ENCODE measurements around the gene IFI16.

- TF ChIP-seq, protein P1, sequence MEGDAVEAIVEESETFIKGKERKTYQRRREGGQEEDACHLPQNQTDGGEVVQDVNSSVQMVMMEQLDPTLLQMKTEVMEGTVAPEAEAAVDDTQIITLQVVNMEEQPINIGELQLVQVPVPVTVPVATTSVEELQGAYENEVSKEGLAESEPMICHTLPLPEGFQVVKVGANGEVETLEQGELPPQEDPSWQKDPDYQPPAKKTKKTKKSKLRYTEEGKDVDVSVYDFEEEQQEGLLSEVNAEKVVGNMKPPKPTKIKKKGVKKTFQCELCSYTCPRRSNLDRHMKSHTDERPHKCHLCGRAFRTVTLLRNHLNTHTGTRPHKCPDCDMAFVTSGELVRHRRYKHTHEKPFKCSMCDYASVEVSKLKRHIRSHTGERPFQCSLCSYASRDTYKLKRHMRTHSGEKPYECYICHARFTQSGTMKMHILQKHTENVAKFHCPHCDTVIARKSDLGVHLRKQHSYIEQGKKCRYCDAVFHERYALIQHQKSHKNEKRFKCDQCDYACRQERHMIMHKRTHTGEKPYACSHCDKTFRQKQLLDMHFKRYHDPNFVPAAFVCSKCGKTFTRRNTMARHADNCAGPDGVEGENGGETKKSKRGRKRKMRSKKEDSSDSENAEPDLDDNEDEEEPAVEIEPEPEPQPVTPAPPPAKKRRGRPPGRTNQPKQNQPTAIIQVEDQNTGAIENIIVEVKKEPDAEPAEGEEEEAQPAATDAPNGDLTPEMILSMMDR (IDR thresholded peaks at IDR 0.05; ENCODE audit: low read length): peak; percentile 83
- TF ChIP-seq EZH2 (optimal IDR thresholded peaks at IDR 0.05; ENCODE audit: low read depth, low read length) (no peak), EZH2phosphoT487 (IDR thresholded peaks at IDR 0.05; ENCODE audit: low read length) (no peak)
Measured at GRCh38 chr1:159071970-159072582, 62.4 kb downstream of the IFI16 start.
